Astrocyte of the cerebellum (primary cell): ENCODE data around the gene RAB6B.

Source experiments
- DNase-seq: peaks from one replicate; pipeline ENCODE4 v3.0.0-alpha.2; 2011; ENCODE audit warnings: low read depth
- H3K4me3 ChIP-seq: 2 replicates; pipeline ENCODE4 v1.5.1; 2011; ENCODE audit warnings: mild to moderate bottlenecking, low read depth, low read length, moderate library complexity
- CTCF ChIP-seq: IDR thresholded peaks from 2 replicates; pipeline ENCODE4 v1.5.1; 2012; ENCODE audit warnings: low read length, low read depth, moderate library complexity, mild to moderate bottlenecking; ENCODE audit errors: missing control alignments
- in situ Hi-C: cut with HindIII; loops from 2 replicates; pipeline ENCODE4 v1.10.0; 2017; ENCODE audit warnings: low sequenced_read_pairs

Gene RAB6B

GRCh38 chr3:133841196-133841595 lies 54.5 kb downstream of the RAB6B start:
- in situ Hi-C loops: no loop called here
- no peak overlapping the region for H3K4me3 ChIP-seq
- TF ChIP-seq CTCF: no peak
- DNase-seq: no peak

- TF ChIP-seq CTCF: no peak
- in situ Hi-C loops: no loop called here
- no peak for DNase-seq
- H3K4me3 ChIP-seq: no peak overlapping the region
These were observed 54.9 kb downstream of the RAB6B start for GRCh38 chr3:133840767-133841166.

GRCh38 chr3:133840055-133840737 lies 55.5 kb downstream of the RAB6B start:
- in situ Hi-C loops: no loop called here
- DNase-seq: no peak
- H3K4me3 ChIP-seq: no peak overlapping the region
- no peak for TF ChIP-seq CTCF

- DNase-seq: no peak
- H3K4me3 ChIP-seq: no peak overlapping the region
- in situ Hi-C loops: no loop called here
- TF ChIP-seq CTCF: no peak
These were observed 56.5 kb downstream of the RAB6B start for GRCh38 chr3:133838916-133839800.

- in situ Hi-C loops: no loop called here
- no peak for DNase-seq
- no peak for TF ChIP-seq CTCF
- no peak overlapping the region for H3K4me3 ChIP-seq
These were observed 57.3 kb downstream of the RAB6B start for GRCh38 chr3:133838296-133838789.

- no peak for TF ChIP-seq CTCF
These were observed 58.0 kb downstream of the RAB6B start for GRCh38 chr3:133837487-133838295.

More at GRCh38 chr3:133837487-133838295, 58.0 kb downstream of the RAB6B start:
- no peak for DNase-seq
- no peak overlapping the region for H3K4me3 ChIP-seq
- in situ Hi-C loops: no loop called here
